ENCODE results near the gene C1RL. TPM values are rescaled to one million over a fixed set of nuclear protein-coding genes. Genes with fewer than 3 reads are reported as not detected.
"Not testable (repeated sequence)": the region's sequence is repeated elsewhere in the genome, so short reads cannot be mapped to it uniquely, and the experiment has no call there.

The C1RL gene
- total RNA-seq, 1 donor = 10.6 TPM

DNA sequence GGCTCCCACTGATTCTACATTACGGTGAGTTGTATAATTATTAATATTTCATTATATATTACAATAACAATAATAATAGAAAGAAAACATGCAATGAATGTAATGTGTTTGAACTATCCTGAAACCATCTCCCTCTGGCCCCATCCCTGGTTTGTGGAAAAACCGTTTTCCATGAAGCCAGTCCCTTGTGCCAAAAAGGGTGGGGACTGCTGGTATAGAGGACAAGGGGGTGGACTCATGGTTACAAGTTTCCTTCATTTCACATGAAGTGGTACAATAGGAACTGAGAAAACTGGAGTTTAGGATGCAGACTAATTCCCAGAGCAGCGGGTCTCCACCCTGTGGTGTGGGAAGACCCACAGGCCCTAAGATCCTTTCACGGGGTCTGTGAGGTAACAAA lies 3.0 kb upstream of the C1RL start:
- no peaks in the 10 kb centered on the region for H3K9me3 ChIP-seq (ENCODE audit: low read depth, low read length)
- no peaks in the 10 kb centered on the region for H3K27me3 ChIP-seq (ENCODE audit: insufficient read depth, low read length)

DNA sequence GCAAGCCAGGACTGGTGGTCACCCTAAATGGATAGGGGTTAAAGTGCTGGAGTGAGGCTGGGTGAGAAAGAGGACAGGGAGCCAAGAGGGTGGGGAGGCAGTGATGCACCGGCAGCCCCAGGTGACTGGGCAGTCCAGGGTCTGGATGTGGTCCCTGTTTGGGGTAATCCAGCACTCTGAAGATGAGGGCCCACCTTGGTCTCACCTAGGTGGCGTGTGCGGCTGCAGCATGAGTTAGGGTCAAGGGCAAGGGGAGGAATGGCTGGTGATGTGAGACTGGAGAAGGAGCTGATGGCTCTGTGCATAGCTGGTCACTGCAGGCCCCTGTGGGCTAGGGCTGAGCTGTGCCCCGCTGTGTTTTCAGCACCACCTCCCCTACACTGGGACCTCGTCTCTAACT lies 1.6 kb upstream of the C1RL start:
- H3K9me3 ChIP-seq (ENCODE audit: low read depth, low read length) = peaks cover 8% of the 10 kb centered on the region
- peaks cover 30% of the 10 kb centered on the region for H3K4me1 ChIP-seq (ENCODE audit: insufficient read depth, low read length)
- no peaks in the 10 kb centered on the region for H3K27me3 ChIP-seq (ENCODE audit: insufficient read depth, low read length)
- H3K4me3 ChIP-seq (ENCODE audit: low read length) = no peak overlapping the region

More for the DNA sequence above, 3.0 kb upstream of the C1RL start:
- H3K4me3 ChIP-seq (ENCODE audit: low read length) = no peak overlapping the region
- peaks cover 25% of the 10 kb centered on the region for H3K4me1 ChIP-seq (ENCODE audit: insufficient read depth, low read length)

DNA sequence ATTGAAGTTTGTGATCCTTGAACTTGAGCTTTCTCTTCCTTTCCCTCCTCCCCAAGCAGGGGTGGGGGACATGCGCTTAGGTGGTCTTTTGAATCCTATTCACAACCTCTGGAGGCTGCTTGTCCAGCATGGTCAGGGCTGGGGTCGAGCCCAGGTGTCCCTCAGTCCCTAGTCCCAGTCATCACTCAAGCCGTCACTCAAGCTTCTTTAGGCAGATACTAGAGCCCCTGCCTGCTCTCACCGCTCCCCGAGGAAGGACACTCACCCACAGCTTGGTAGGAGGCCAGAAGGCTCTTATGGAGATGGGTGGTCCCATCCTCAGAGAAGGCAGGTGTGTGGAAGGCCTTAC lies 532 bp upstream of the C1RL start:
- Histone ChIP-seq H3K4me3 (ENCODE audit: low read length) (peak overlapping the region; percentile 62), H3K4me1 (ENCODE audit: insufficient read depth, low read length) (peaks cover 30% of the 10 kb centered on the region), H3K27me3 (ENCODE audit: insufficient read depth, low read length) (no peaks in the 10 kb centered on the region), H3K9me3 (ENCODE audit: low read depth, low read length) (peaks cover 9% of the 10 kb centered on the region)

DNA sequence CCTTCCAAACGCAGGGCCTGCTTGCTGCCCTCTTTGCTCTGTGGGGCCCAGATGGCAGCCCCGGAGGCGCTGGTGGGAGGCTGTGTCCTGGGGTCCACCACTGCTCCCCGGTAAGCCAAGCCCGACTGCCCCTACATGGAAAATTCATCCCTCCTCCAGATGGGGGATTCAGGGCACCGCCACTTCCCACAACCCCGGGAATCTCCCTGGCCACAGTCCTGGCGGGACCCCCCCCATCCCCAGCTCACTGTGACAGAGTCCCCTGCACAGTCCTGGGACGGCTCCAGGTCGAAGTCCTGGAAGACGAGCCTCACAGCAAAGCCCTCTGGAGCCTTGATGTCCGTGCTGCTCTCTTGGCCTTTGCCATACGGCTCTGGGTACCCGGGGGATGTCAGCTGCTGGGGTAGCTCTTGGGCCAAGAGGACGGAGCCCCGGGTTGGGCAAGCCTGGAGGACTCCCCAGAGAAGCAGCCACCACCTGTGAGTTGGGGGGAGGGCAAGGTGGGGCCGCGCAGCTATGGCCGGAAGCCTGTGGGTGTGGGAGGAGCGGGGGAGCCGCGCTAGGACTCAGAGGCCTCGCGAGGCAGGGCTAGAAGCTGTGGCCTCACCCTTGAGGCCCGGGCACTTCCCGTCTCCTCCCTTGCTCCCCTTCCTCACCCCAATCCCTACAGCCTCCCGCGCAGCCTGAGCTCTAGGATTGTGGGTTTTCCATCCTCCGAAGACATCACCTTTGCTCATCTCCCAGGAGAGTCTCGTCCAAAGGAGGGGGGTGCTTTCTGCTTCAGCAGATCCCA lies 815 bp downstream of the C1RL start:
- H3K4me1 ChIP-seq (ENCODE audit: insufficient read depth, low read length) = peaks cover 30% of the 10 kb centered on the region
- H3K9me3 ChIP-seq (ENCODE audit: low read depth, low read length) = peaks cover 9% of the 10 kb centered on the region
- peak overlapping the region; percentile 62 for H3K4me3 ChIP-seq (ENCODE audit: low read length)
- no peaks in the 10 kb centered on the region for H3K27me3 ChIP-seq (ENCODE audit: insufficient read depth, low read length)

DNA sequence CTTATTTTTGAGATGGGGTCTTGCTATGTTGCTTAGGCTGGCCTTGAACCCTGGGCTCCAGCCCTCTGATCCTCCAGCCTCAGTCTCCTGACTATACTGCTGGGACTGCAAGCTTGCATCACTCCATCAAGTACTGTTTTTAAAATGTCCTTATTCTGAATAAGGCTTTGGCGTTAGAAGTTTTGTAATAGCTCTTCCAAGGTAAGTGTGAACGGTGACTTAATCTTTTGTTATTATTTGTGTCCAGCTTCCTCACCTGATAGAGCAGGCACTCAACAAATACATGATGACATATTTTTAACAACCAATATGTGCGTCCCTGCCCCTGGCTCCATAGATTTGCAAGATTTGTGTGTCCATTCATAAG lies 1.4 kb downstream of the C1RL start:
- H3K27me3 ChIP-seq (ENCODE audit: insufficient read depth, low read length) = no peaks in the 10 kb centered on the region
- peak overlapping the region; percentile 62 for H3K4me3 ChIP-seq (ENCODE audit: low read length)
- peaks cover 30% of the 10 kb centered on the region for H3K4me1 ChIP-seq (ENCODE audit: insufficient read depth, low read length)
- H3K9me3 ChIP-seq (ENCODE audit: low read depth, low read length) = peaks cover 9% of the 10 kb centered on the region

DNA sequence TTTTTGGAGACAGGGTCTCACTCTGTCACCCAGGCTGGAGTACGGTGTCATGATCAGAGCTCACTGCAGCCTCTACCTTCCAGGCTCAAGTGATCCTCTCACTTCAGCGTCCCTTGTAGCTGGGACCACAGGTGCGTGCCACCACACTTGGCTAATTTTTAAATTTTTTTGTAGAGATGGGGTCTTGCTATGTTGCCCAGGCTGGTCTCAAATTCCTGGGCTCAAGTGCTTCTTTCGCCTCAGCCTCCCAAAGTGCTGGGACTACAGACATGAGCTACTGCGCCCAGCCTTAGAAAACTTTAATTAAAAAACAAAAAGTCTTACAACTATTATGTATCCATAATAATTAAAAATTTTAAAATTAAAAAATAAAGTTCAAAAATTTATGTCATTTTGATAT lies 1.8 kb downstream of the C1RL start:
- H3K27me3 ChIP-seq (ENCODE audit: insufficient read depth, low read length); H3K9me3 ChIP-seq (ENCODE audit: low read depth, low read length); H3K4me3 ChIP-seq (ENCODE audit: low read length): not testable (repeated sequence)
- H3K4me1 ChIP-seq (ENCODE audit: insufficient read depth, low read length) = peaks cover 30% of the 10 kb centered on the region

DNA sequence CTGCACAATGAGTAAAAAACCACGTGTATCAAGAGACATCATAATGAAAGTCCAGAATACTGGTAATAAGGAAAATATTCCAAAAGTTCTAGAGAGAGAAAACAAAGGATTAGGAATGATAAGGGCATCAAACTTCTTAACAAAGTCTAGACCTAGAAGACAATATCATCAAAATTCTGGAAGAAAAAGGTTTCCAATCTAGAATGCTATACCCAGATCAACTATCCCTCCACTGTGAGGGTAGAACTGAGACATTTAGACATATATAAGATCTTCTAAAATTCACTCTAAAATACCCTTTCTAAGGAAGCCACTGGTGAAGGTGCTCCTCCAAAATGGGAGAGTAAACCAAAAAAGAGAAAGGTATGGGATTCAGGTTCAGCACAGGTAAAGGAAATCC lies 2.9 kb downstream of the C1RL start:
- H3K4me3 ChIP-seq (ENCODE audit: low read length) = no peak overlapping the region
- H3K9me3 ChIP-seq (ENCODE audit: low read depth, low read length) = peaks cover 9% of the 10 kb centered on the region
- no peaks in the 10 kb centered on the region for H3K27me3 ChIP-seq (ENCODE audit: insufficient read depth, low read length)
- H3K4me1 ChIP-seq (ENCODE audit: insufficient read depth, low read length) = peaks cover 30% of the 10 kb centered on the region

DNA sequence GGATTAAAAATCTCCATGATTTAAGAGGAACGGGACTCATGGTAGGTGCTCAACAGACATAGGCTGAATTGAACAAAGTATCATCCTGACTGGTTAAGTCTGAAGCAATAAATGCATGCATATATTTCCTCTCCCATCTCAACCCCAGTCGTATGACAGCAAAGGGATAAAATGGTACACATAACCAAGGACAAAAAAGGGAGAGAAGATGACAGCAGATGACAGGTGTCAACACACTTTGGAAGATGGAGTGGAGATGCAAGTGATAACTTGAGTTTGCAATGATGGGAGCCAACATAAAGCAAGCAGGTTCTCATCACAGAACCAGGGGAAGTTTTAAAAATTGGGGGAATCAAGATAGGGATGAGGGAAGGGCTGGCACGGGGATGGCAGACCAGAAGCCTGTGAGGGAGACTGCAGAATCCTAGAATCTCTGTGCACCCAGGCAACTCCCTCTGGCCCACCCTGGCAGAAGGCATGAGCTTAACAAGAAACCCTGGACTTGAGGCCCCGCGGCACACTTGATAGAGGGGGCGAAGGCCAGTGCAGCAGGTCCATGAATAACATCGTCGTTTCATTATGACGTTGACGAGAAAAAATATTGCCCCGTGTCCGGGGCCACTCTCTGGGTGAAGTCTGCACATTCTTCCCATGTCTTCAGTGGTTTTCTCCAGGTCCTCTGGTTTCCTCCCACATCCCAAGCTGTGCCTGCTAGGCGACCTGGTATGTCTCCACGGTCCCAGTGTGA lies 5.0 kb downstream of the C1RL start:
- Histone ChIP-seq H3K4me3 (ENCODE audit: low read length) (no peak overlapping the region), H3K27me3 (ENCODE audit: insufficient read depth, low read length) (no peaks in the 10 kb centered on the region), H3K4me1 (ENCODE audit: insufficient read depth, low read length) (peaks cover 30% of the 10 kb centered on the region), H3K9me3 (ENCODE audit: low read depth, low read length) (peaks cover 9% of the 10 kb centered on the region)

DNA sequence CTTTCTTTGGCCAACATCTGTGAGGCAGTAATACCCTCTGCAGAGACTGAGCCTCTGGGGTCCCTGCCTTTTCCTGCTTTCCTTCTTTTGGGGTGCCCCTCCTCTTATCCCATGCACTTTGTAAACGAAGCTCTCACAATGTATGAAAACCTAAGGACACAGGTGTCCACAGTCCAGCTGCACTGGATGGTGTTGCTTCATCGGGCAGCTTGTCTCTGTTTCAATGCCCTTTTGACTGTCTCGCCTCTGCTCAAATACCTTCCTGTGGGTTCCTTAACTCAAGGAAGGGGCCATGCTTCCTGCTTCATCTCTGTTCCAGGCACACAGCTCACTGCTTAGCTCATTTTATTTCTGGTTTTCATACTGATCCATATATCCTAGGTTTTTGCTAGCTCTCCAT lies 6.4 kb downstream of the C1RL start:
- Histone ChIP-seq H3K4me3 (ENCODE audit: low read length) (no peak overlapping the region), H3K4me1 (ENCODE audit: insufficient read depth, low read length) (peaks cover 21% of the 10 kb centered on the region), H3K27me3 (ENCODE audit: insufficient read depth, low read length) (no peaks in the 10 kb centered on the region), H3K9me3 (ENCODE audit: low read depth, low read length) (peaks cover 9% of the 10 kb centered on the region)

DNA sequence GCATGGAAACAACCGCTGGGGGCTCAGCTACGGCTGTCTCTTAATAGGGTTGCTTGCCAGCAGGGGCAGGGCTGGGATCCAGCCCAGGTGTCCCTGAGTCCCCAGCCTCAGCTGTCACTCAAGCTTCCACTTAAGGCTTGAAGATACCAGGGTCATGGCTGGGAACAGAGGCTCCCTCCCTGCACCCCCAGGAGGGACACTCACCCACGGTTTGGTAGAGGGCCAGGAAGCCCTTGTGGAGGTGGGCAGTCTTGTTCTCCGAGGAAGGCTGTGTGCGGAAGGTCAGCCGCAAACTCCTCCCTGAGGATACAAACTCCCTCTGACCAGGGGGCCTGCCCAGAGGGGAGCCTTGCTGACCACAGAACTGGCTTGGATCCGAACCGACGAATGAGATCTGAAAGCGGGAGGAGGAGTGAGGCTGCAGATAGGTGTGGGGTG lies 7.3 kb downstream of the C1RL start:
- H3K4me1 ChIP-seq (ENCODE audit: insufficient read depth, low read length) = peaks cover 14% of the 10 kb centered on the region
- no peak overlapping the region for H3K4me3 ChIP-seq (ENCODE audit: low read length)
- peaks cover 9% of the 10 kb centered on the region for H3K9me3 ChIP-seq (ENCODE audit: low read depth, low read length)
- H3K27me3 ChIP-seq (ENCODE audit: insufficient read depth, low read length) = no peaks in the 10 kb centered on the region

DNA sequence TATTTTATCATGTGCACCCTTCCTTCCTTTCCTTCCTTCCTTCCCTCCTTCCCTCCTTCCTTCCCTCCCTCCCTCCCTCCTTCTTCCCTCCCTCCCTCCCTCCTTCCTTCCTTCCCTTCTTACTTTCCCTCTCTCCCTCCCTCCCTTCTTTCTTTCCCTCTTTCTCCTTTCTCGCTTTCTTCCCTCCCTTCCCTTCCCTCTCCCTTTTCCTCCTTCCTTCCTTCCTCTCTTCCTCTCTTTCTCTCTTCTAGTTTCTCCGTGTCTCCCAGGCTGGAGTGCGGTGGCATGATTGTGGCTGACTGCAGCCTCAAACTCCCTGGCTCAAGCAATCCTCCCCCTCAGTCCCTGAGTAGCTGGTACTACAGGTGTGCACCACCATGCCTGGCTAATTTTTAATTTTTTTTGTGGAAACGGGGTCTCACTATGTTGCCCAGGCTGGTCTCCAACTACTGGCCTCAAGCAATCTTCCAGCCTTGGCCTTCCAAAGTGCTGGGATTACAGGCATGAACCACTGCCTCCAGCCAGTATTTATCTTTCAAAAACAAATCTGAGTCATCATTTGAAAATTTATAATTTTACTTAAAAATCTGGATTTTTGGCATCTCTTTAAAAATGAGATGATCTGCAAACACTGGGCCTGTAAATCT lies 7.8 kb downstream of the C1RL start:
- peaks cover 11% of the 10 kb centered on the region for H3K4me1 ChIP-seq (ENCODE audit: insufficient read depth, low read length)
- peaks cover 6% of the 10 kb centered on the region for H3K9me3 ChIP-seq (ENCODE audit: low read depth, low read length)
- no peak overlapping the region for H3K4me3 ChIP-seq (ENCODE audit: low read length)

DNA sequence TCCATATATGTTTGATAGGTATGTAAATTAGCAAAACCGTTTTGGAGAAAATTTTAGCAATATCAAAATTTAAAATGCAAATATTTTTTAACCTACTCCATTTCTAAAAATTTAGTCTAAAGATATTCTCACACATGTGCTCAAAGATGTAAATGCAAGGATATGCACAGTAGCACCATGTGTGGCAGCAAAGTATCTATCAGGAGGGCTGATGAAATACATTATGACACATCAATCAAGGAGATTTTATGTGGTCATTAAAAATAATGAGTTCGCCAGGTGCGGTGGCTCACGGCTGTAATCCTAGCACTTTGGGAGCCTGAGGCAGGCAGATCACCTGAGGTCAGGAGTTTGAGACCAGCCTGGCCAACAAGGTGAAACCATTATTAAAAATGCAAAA lies 8.8 kb downstream of the C1RL start:
- H3K4me3 ChIP-seq (ENCODE audit: low read length) = no peak overlapping the region

More for the DNA sequence above, 7.8 kb downstream of the C1RL start:
- H3K27me3 ChIP-seq (ENCODE audit: insufficient read depth, low read length) = no peaks in the 10 kb centered on the region

DNA sequence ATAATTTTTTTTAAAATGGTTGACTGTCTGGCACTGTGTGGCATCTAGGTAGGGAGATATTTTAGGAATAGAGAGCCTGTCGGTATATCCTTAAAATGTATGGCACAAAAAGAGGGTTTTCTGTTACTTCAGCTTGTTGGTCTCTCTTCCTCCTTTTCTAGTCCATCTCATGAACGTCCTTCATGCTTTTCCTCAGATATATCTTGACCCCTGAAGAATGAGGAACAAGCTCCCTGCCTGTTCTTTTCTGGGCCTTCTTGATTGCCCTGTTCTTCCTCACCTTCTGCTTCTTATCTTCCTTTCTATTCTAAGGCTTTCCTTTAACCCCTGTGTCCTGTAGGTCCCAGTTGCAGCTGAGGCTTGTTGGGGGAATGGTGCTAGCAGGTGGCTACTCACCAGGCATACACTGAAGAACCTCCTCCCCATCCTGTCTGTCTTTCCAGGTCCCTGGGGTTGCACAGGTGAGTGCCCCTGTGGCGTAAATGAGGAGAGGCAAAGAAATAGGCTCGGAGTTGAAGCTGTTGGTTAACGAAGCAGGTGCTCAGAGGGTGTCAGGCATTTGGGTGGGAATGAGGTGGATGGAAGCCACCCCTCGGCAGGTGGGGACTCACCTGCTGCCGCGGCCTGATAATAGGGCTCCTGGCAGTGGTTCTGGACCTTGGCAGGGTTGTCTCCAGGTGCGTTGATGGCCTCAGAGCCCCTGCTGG lies 9.6 kb downstream of the C1RL start:
- H3K4me1 ChIP-seq (ENCODE audit: insufficient read depth, low read length) = peaks cover 11% of the 10 kb centered on the region
- no peak overlapping the region for H3K4me3 ChIP-seq (ENCODE audit: low read length)
- H3K9me3 ChIP-seq (ENCODE audit: low read depth, low read length) = no peaks in the 10 kb centered on the region
- no peaks in the 10 kb centered on the region for H3K27me3 ChIP-seq (ENCODE audit: insufficient read depth, low read length)

More for the DNA sequence above, 8.8 kb downstream of the C1RL start:
- H3K27me3 ChIP-seq (ENCODE audit: insufficient read depth, low read length) = no peaks in the 10 kb centered on the region
- peaks cover 11% of the 10 kb centered on the region for H3K4me1 ChIP-seq (ENCODE audit: insufficient read depth, low read length)
- no peaks in the 10 kb centered on the region for H3K9me3 ChIP-seq (ENCODE audit: low read depth, low read length)

DNA sequence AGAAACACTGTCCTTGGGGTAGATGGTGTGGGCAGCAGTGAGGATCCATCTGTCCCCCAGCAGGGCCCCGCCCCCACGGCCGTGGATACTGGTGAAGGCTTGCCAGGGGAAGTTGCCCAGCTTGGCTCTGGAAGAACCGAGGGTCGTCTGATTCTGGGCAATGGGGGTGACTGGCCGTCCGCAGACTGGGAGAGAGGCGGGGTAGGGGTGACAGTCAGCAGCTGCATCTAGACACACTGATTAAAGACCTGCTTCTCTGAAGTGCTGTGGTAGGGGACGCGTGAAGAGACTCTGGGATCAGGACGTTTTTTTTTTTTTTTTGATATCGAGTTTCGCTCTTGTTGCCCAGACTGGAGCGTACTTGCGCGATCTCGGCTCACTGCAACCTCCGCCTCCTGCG lies 12.0 kb downstream of the C1RL start:
- Histone ChIP-seq H3K9me3 (ENCODE audit: low read depth, low read length) (no peaks in the 10 kb centered on the region), H3K4me3 (ENCODE audit: low read length) (no peak overlapping the region), H3K27me3 (ENCODE audit: insufficient read depth, low read length) (no peaks in the 10 kb centered on the region), H3K4me1 (ENCODE audit: insufficient read depth, low read length) (peaks cover 14% of the 10 kb centered on the region)

All from mononuclear cell (primary cell).